Measurements from ENCODE around the gene FBXL2.
"Not testable (repeated sequence)": the region's sequence is repeated elsewhere in the genome, so short reads cannot be mapped to it uniquely, and the experiment has no call there.

Gene FBXL2

GRCh38 chr3:33402936-33403335 is 125.7 kb downstream of the FBXL2 start:
- H3K4me1 ChIP-seq: no peaks in the 10 kb centered on the region
- intact Hi-C loops (cut with DNase I; ENCODE audit: low total_unique reads): no loop called here
- no peaks in the 10 kb centered on the region for H3K9me3 ChIP-seq
- H3K4me3 ChIP-seq: no peak overlapping the region
- TF ChIP-seq CTCF (IDR thresholded peaks at IDR 0.05): no peak
- no peak overlapping the region for H3K27ac ChIP-seq
- no peaks in the 10 kb centered on the region for H3K27me3 ChIP-seq
- no peak for DNase-seq
- peaks cover 89 to 90% (median 89%) of the 10 kb centered on the region in 3 donors for H3K36me3 ChIP-seq

DNA sequence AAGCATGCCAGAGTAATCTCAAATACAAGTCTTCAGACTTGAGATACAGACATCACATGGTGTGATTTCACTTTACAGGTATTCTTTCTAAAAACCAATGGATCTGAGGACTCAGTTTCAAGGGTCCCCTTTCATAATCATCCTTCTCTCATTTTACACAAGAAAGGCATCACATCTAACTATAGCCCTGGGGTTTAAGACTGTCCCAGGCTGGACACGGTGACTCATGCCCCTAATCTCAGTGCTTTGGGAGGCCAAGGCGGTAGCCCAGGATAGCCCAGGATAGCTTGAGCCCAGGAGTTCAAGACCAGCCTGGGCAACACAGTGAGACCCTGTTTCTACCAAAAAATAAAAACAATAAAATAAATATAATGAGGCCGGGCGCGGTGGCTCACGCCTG is 126.5 kb downstream of the FBXL2 start:
- no peak for DNase-seq
- H3K36me3 ChIP-seq: peaks cover 89 to 90% (median 90%) of the 10 kb centered on the region in 3 donors
- no peaks in the 10 kb centered on the region for H3K4me1 ChIP-seq
- H3K9me3 ChIP-seq: no peaks in the 10 kb centered on the region
- no peak for TF ChIP-seq CTCF (IDR thresholded peaks at IDR 0.05)
- H3K4me3 ChIP-seq: no peak overlapping the region
- intact Hi-C loops (cut with DNase I; ENCODE audit: low total_unique reads): no loop called here
- H3K27ac ChIP-seq: no peak overlapping the region
- H3K27me3 ChIP-seq: no peaks in the 10 kb centered on the region

DNA sequence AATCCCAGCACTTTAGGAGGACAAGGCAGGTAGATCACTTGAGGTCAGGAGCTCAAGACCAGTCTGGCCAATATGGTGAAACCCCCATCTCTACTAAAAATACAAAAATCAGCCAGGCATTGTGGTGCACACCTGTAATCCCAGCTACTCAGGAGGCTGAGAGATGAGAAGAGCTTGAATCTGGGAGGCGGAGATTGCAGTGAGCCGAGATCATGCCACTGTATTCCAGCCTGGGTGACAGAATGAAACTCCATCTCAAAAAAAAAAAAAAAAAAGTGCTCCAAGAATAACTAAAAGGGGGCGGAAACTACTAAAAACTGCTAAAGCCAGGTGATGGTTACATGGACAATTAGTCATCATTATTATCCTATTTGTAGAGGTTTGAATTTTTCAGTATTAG is 133.6 kb downstream of the FBXL2 start:
- H3K27ac ChIP-seq; intact Hi-C loops (cut with DNase I; ENCODE audit: low total_unique reads); H3K27me3 ChIP-seq; H3K4me3 ChIP-seq; H3K4me1 ChIP-seq; DNase-seq; H3K9me3 ChIP-seq: not testable (repeated sequence)
- H3K36me3 ChIP-seq: peaks cover 57 to 93% (median 63%) of the 10 kb centered on the region in 3 donors

GRCh38 chr3:33417066-33417673 is 139.9 kb downstream of the FBXL2 start:
- DNase-seq: no peak
- H3K27ac ChIP-seq: no peak overlapping the region
- no peaks in the 10 kb centered on the region for H3K4me1 ChIP-seq
- no peaks in the 10 kb centered on the region for H3K27me3 ChIP-seq
- H3K9me3 ChIP-seq: no peaks in the 10 kb centered on the region
- H3K4me3 ChIP-seq: no peak overlapping the region
- intact Hi-C loops (cut with DNase I; ENCODE audit: low total_unique reads): no loop called here
- peaks cover 13 to 65% (median 30%) of the 10 kb centered on the region in 3 donors for H3K36me3 ChIP-seq
- TF ChIP-seq CTCF (IDR thresholded peaks at IDR 0.05): no peak

DNA sequence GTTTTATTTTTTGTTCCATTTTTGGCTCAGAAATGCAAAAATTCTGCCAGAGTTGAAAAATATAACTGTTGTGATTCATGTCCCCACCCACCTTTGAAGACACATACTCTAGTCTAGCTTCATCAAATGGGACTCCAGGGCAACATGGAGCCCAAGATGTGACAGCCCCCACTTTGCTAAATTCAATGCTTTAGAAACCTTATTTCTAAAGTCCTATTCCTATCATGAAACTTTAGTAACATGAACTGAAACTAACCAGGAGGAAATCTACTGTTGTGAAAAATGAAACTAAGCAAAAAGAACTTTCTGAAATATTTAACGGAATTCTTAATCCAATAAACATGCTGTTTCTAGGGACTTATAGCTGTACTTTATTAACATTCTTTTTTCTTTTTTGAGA is 142.7 kb downstream of the FBXL2 start:
- Histone ChIP-seq H3K27ac (no peak overlapping the region), H3K27me3 (no peaks in the 10 kb centered on the region), H3K36me3 (peaks cover 10 to 54% (median 28%) of the 10 kb centered on the region in 3 donors)

DNA sequence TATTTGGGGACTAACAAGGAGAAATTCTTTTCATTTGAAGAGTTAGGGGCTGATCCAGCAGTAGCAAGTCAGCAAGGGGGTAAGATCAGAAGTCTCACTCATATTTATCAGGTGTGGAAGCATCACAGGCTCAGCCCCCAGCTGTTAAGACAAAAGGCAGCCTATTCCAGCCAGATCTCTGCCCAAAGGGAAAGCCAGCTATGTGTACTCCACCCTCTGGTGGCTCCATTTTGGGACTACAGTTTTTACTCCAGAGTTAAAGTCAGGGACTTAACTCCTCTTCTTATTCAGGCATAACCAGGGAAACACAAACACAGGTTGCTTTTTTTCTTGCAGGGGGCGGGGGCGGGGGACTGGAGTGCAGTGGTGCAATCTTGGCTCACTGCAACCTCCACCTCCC is 143.7 kb downstream of the FBXL2 start:
- H3K4me3 ChIP-seq: no peak overlapping the region
- TF ChIP-seq CTCF (IDR thresholded peaks at IDR 0.05): no peak

More for the DNA sequence above, 142.7 kb downstream of the FBXL2 start:
- no peak for TF ChIP-seq CTCF (IDR thresholded peaks at IDR 0.05)
- intact Hi-C loops (cut with DNase I; ENCODE audit: low total_unique reads): no loop called here
- Histone ChIP-seq H3K4me1 (peaks cover 0 to 5% (median 2%) of the 10 kb centered on the region in 4 donors), H3K9me3 (no peaks in the 10 kb centered on the region), H3K4me3 (no peak overlapping the region)
- no peak for DNase-seq

More for the DNA sequence above, 143.7 kb downstream of the FBXL2 start:
- no peaks in the 10 kb centered on the region for H3K27me3 ChIP-seq
- no peak for DNase-seq
- no peaks in the 10 kb centered on the region for H3K9me3 ChIP-seq
- no peak overlapping the region for H3K27ac ChIP-seq
- intact Hi-C loops (cut with DNase I; ENCODE audit: low total_unique reads): no loop called here
- H3K4me1 ChIP-seq: peaks cover 0 to 12% (median 2%) of the 10 kb centered on the region in 4 donors
- peaks cover 10 to 45% (median 24%) of the 10 kb centered on the region in 3 donors for H3K36me3 ChIP-seq

All from tibial artery (tissue), 4 donors.